GM21526 (cell line): ENCODE measurements around the gene USP15.

Experiments
- ATAC-seq: cut with Tn5 transposase; IDR thresholded peaks from one replicate; pipeline ENCODE4 v1.9.1; 2021; ENCODE audit warnings: moderate library complexity; ENCODE audit not compliant: unreplicated experiment, low FRiP score

USP15 gene

GRCh38 chr12:62259993-62260732, at the start of gene USP15:
Gene USP15 (plus strand): TSS chr12:62260404. CDS start chr12:62260415, 11 bp downstream.
- peak; percentile 78 for ATAC-seq

- peak; percentile 70 for ATAC-seq
Measured at GRCh38 chr12:62210422-62210821, 49.8 kb upstream of the USP15 start.

GRCh38 chr12:62211510-62211909, 48.7 kb upstream of the USP15 start:
- no peak for ATAC-seq

- no peak for ATAC-seq
Measured at GRCh38 chr12:62214846-62215245, 45.4 kb upstream of the USP15 start.

GRCh38 chr12:62215506-62215905, 44.7 kb upstream of the USP15 start:
- no peak for ATAC-seq

GRCh38 chr12:62217466-62218194, 42.6 kb upstream of the USP15 start:
- ATAC-seq = no peak

- no peak for ATAC-seq
Measured at GRCh38 chr12:62221107-62221506, 39.1 kb upstream of the USP15 start.

GRCh38 chr12:62224601-62225000, 35.6 kb upstream of the USP15 start:
- no peak for ATAC-seq

GRCh38 chr12:62227091-62227490, 33.1 kb upstream of the USP15 start:
- ATAC-seq = no peak

GRCh38 chr12:62230652-62231051, 29.6 kb upstream of the USP15 start:
- ATAC-seq = no peak

- ATAC-seq = no peak
Measured at GRCh38 chr12:62232143-62232729, 28.0 kb upstream of the USP15 start.

- no peak for ATAC-seq
Measured at GRCh38 chr12:62233805-62234204, 26.4 kb upstream of the USP15 start.

- no peak for ATAC-seq
Measured at GRCh38 chr12:62239571-62239970, 20.6 kb upstream of the USP15 start.

GRCh38 chr12:62247281-62248045, 12.7 kb upstream of the USP15 start:
- ATAC-seq = no peak

GRCh38 chr12:62248873-62249272, 11.3 kb upstream of the USP15 start:
- no peak for ATAC-seq

- no peak for ATAC-seq
Measured at GRCh38 chr12:62249419-62249818, 10.8 kb upstream of the USP15 start.

- ATAC-seq = peak; percentile 95
Measured at GRCh38 chr12:62250671-62251608, 9.3 kb upstream of the USP15 start.

- ATAC-seq = peak; percentile 33
Measured at GRCh38 chr12:62251609-62251958, 8.6 kb upstream of the USP15 start.

GRCh38 chr12:62252576-62252975, 7.6 kb upstream of the USP15 start:
- no peak for ATAC-seq

- no peak for ATAC-seq
Measured at GRCh38 chr12:62254967-62255366, 5.2 kb upstream of the USP15 start.
